H9 (cell line): Measurements from ENCODE around the gene MOAP1. TPM values are rescaled to one million over a fixed set of nuclear protein-coding genes. Genes with fewer than 3 reads are reported as not detected.

Source experiments
- DNase-seq: peaks from one replicate; pipeline ENCODE4 v3.0.0-alpha.2; 2017
- H2AFZ ChIP-seq: one replicate; pipeline ENCODE4 v1.6.1; 2013; ENCODE audit warnings: mild to moderate bottlenecking, low read length, control low read depth, moderate library complexity
- H2AK5ac ChIP-seq: 2 replicates; pipeline ENCODE4 v1.6.1; 2013; ENCODE audit warnings: low read length, control low read depth, mixed read lengths; ENCODE audit not compliant: insufficient read length
- H2BK120ac ChIP-seq: one replicate; pipeline ENCODE4 v1.6.1; 2013; ENCODE audit warnings: low read depth, mild to moderate bottlenecking, low read length, control low read depth, inconsistent platforms; ENCODE audit not compliant: poor library complexity, severe bottlenecking
- H2BK12ac ChIP-seq: 2 replicates; pipeline ENCODE4 v1.6.1; 2013; ENCODE audit warnings: low read length, control low read depth, mixed read lengths, low read depth; ENCODE audit not compliant: insufficient read length
- H2BK15ac ChIP-seq: 2 replicates; pipeline ENCODE4 v1.6.1; 2013; ENCODE audit warnings: low read depth, low read length, control low read depth
- H2BK20ac ChIP-seq: one replicate; pipeline ENCODE4 v1.6.1; 2013; ENCODE audit warnings: low read depth, mild to moderate bottlenecking, low read length, control low read depth, inconsistent platforms; ENCODE audit not compliant: poor library complexity, severe bottlenecking
- H2BK5ac ChIP-seq: 2 replicates; pipeline ENCODE4 v1.6.1; 2013; ENCODE audit warnings: low read length, control low read depth, mixed read lengths; ENCODE audit not compliant: insufficient read length
- H3K14ac ChIP-seq: 2 replicates; pipeline ENCODE4 v1.6.1; 2013; ENCODE audit warnings: low read length, control low read depth; ENCODE audit not compliant: insufficient read depth
- H3K18ac ChIP-seq: 2 replicates; pipeline ENCODE4 v1.6.1; 2013; ENCODE audit warnings: low read depth, mild to moderate bottlenecking, mixed read lengths, low read length, control low read depth; ENCODE audit not compliant: insufficient read length
- H3K23ac ChIP-seq: 2 replicates; pipeline ENCODE4 v1.6.1; 2013; ENCODE audit warnings: low read length, control low read depth, mixed read lengths, low read depth; ENCODE audit not compliant: insufficient read length
- H3K23me2 ChIP-seq: 2 replicates; pipeline ENCODE4 v1.6.1; 2013; ENCODE audit warnings: low read depth, mild to moderate bottlenecking, mixed read lengths, low read length, control low read depth; ENCODE audit not compliant: insufficient read length, poor library complexity, severe bottlenecking
- H3K27ac ChIP-seq: 2 replicates; pipeline ENCODE4 v1.5.1; 2013; ENCODE audit warnings: low read length, control low read depth, mixed read lengths, low read depth; ENCODE audit not compliant: insufficient read length
- H3K27me3 ChIP-seq: 2 replicates; pipeline ENCODE4 v1.6.1; 2013; ENCODE audit warnings: low read length, control low read depth, inconsistent platforms; ENCODE audit not compliant: insufficient read depth
- H3K4ac ChIP-seq: 2 replicates; pipeline ENCODE4 v1.6.1; 2013; ENCODE audit warnings: low read depth, mild to moderate bottlenecking, control low read depth, inconsistent platforms, low read length, moderate library complexity
- H3K4me1 ChIP-seq: 2 replicates; pipeline ENCODE4 v1.6.1; 2013; ENCODE audit warnings: low read length, control low read depth, inconsistent platforms; ENCODE audit not compliant: insufficient read depth
- H3K4me2 ChIP-seq: 2 replicates; pipeline ENCODE4 v1.6.1; 2013; ENCODE audit warnings: low read length, control low read depth, mixed read lengths; ENCODE audit not compliant: insufficient read length, insufficient read depth
- H3K56ac ChIP-seq: 2 replicates; pipeline ENCODE4 v1.6.1; 2013; ENCODE audit warnings: low read depth, mild to moderate bottlenecking, mixed read lengths, low read length, control low read depth; ENCODE audit not compliant: insufficient read length
- H3K79me1 ChIP-seq: 2 replicates; pipeline ENCODE4 v1.6.1; 2013; ENCODE audit warnings: low read depth, mild to moderate bottlenecking, moderate library complexity, low read length, control low read depth, inconsistent platforms; ENCODE audit not compliant: insufficient read depth, poor library complexity, severe bottlenecking
- H3K79me2 ChIP-seq: 2 replicates; pipeline ENCODE4 v1.6.1; 2013; ENCODE audit warnings: low read length, control low read depth, inconsistent platforms; ENCODE audit not compliant: insufficient read depth
- H3K9ac ChIP-seq: 2 replicates; pipeline ENCODE4 v1.6.1; 2013; ENCODE audit warnings: low read length, control low read depth, mixed read lengths; ENCODE audit not compliant: insufficient read length; ENCODE audit errors: extremely low read depth
- H3K9me3 ChIP-seq: one replicate; pipeline ENCODE4 v1.6.1; 2013; ENCODE audit warnings: low read depth, low read length, inconsistent platforms; ENCODE audit not compliant: control insufficient read depth
- H3T11ph ChIP-seq: one replicate; pipeline ENCODE4 v1.6.1; 2013; ENCODE audit warnings: mild to moderate bottlenecking, low read length, control low read depth, inconsistent platforms
- H4K20me1 ChIP-seq: one replicate; pipeline ENCODE4 v1.6.1; 2013; ENCODE audit not compliant: control insufficient read depth, insufficient read length, insufficient read depth
- H4K5ac ChIP-seq: 2 replicates; pipeline ENCODE4 v1.6.1; 2013; ENCODE audit warnings: low read depth, mild to moderate bottlenecking, mixed read lengths, low read length, control low read depth; ENCODE audit not compliant: insufficient read length
- H4K8ac ChIP-seq: replicated peaks from 2 replicates; pipeline ENCODE4 v1.6.1; 2013; ENCODE audit warnings: low read length, control low read depth, mixed read lengths, low read depth; ENCODE audit not compliant: insufficient read length
- H4K91ac ChIP-seq: 2 replicates; pipeline ENCODE4 v1.6.1; 2013; ENCODE audit warnings: low read depth, mild to moderate bottlenecking, moderate library complexity, mixed read lengths, low read length, control low read depth; ENCODE audit not compliant: insufficient read length
- H3K27ac Mint-ChIP-seq, 3 experiments: 2 replicates in 2 of 3; 3 replicates in 1 of 3; pipeline ENCODE4 v1.8.0; 2020 to 2021; ENCODE audit warnings: mixed read lengths in 3 of 3, mild to moderate bottlenecking in 1 of 3, moderate library complexity in 1 of 3
- H3K27me3 Mint-ChIP-seq: 2 replicates; pipeline ENCODE4 v1.8.0; 2021; ENCODE audit warnings: low read depth, mild to moderate bottlenecking, moderate library complexity, mixed read lengths
- H3K36me3 Mint-ChIP-seq, 3 experiments: 2 replicates in 2 of 3; 3 replicates in 1 of 3; pipeline ENCODE4 v1.8.0; 2020 to 2021; ENCODE audit warnings: low read depth in 3 of 3, mixed read lengths in 3 of 3; ENCODE audit not compliant: insufficient read depth in 1 of 3
- H3K4me1 Mint-ChIP-seq, 2 experiments: 2 replicates each; pipeline ENCODE4 v1.8.0; 2020; ENCODE audit warnings: mixed read lengths in 2 of 2
- H3K4me3 Mint-ChIP-seq, 2 experiments: 2 replicates in 1 of 2; 3 replicates in 1 of 2; pipeline ENCODE4 v1.8.0; 2020 to 2021; ENCODE audit warnings: mild to moderate bottlenecking in 2 of 2, mixed read lengths in 2 of 2, moderate library complexity in 1 of 2
- H3K9me3 Mint-ChIP-seq, 2 experiments: 2 replicates in 1 of 2; 3 replicates in 1 of 2; pipeline ENCODE4 v1.8.0; 2020; ENCODE audit warnings: mild to moderate bottlenecking in 2 of 2, mixed read lengths in 2 of 2, moderate library complexity in 1 of 2
- WGBS: extraction: QIAGEN DNeasy Blood & Tissue Kit; methylation state at CpG from one replicate; pipeline ENCODE4 v1.1.7; 2013; ENCODE audit warnings: missing lambda C conversion rate, low lambda C conversion rate, mixed read lengths; ENCODE audit not compliant: insufficient read length; ENCODE audit errors: extremely low coverage; 5-methylcytosine and 5-hydroxymethylcytosine counted together
- total RNA-seq: library from RNA; stranded (reverse); gene quantifications from 2 replicates; pipeline ENCODE4 v1.2.1, GENCODE V29; 2021
- TF ChIP-seq, protein P1 (sequence below): fragments of 200-600 bp; sonication (generic); conservative IDR thresholded peaks from 3 replicates; pipeline ENCODE4 v1.8.0; 2021; ENCODE audit warnings: antibody characterized with exemption, mild to moderate bottlenecking

MOAP1 gene
- total RNA-seq, 1 experiment from 2014 or later = 13.6 TPM

DNA sequence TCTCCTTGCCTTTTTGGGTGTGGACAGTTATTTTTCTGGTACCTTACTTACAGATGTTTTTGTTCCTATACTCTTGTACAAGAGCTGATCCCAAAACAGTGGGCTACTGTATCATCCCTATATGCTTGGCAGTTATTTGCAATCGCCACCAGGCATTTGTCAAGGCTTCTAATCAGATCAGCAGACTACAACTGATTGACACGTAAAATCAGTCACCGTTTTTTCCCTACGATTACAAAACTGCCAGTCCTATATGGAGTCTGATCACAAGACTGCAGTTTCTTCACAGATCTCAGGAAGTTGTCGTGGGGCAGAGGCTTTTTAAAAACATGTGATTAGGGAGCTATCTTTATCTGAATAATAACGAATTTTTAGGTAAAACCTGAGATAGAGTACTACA, 1.8 kb upstream of the MOAP1 start:
- Histone ChIP-seq H3K14ac (no peak overlapping the region), H2AFZ (no peak overlapping the region), H3T11ph (no peak overlapping the region), H3K27me3 (no peaks in the 10 kb centered on the region), H4K8ac (no peak overlapping the region), H3K27ac (no peak overlapping the region), H3K18ac (no peak overlapping the region), H3K9ac (no peak overlapping the region), H2BK15ac (no peak overlapping the region), H3K23me2 (peaks cover 3% of the 10 kb centered on the region), H2AK5ac (no peak overlapping the region), H4K91ac (no peak overlapping the region), H2BK120ac (no peak overlapping the region), H4K5ac (no peak overlapping the region), H3K9me3 (no peaks in the 10 kb centered on the region), H4K20me1 (no peaks in the 10 kb centered on the region), H3K4me2 (no peak overlapping the region), H3K23ac (no peak overlapping the region), H3K4ac (no peak overlapping the region), H3K79me1 (peaks cover 9% of the 10 kb centered on the region), H3K4me1 (no peaks in the 10 kb centered on the region), H3K56ac (no peak overlapping the region), H2BK5ac (no peak overlapping the region), H2BK20ac (no peak overlapping the region), H3K79me2 (no peaks in the 10 kb centered on the region; the same call in 1 of the 2 replicates), H2BK12ac (no peak overlapping the region)
- no peak for DNase-seq
- TF ChIP-seq, protein P1, sequence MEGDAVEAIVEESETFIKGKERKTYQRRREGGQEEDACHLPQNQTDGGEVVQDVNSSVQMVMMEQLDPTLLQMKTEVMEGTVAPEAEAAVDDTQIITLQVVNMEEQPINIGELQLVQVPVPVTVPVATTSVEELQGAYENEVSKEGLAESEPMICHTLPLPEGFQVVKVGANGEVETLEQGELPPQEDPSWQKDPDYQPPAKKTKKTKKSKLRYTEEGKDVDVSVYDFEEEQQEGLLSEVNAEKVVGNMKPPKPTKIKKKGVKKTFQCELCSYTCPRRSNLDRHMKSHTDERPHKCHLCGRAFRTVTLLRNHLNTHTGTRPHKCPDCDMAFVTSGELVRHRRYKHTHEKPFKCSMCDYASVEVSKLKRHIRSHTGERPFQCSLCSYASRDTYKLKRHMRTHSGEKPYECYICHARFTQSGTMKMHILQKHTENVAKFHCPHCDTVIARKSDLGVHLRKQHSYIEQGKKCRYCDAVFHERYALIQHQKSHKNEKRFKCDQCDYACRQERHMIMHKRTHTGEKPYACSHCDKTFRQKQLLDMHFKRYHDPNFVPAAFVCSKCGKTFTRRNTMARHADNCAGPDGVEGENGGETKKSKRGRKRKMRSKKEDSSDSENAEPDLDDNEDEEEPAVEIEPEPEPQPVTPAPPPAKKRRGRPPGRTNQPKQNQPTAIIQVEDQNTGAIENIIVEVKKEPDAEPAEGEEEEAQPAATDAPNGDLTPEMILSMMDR = no peak
- H3K27me3 Mint-ChIP-seq = no peaks in the 10 kb centered on the region
- no CpG with 5 or more reads among the region's 6 CpGs for WGBS
- H3K4me1 Mint-ChIP-seq = peaks cover 11 to 18% of the 10 kb centered on the region in 2 experiments
- peak overlapping the region; percentile 73 to 93 for H3K4me3 Mint-ChIP-seq
- H3K9me3 Mint-ChIP-seq = no peaks in the 10 kb centered on the region
- peaks cover 3 to 38% (median 34%) of the 10 kb centered on the region in 3 experiments; a peak in 6 of 7 replicates for H3K36me3 Mint-ChIP-seq
- H3K27ac Mint-ChIP-seq = no peak overlapping the region
